ACC112 (cell line): ENCODE results near the gene ARHGAP9.

Experiments
- H2AFZ ChIP-seq: fragments of 200-600 bp; sonication (generic); one replicate; pipeline ENCODE4 v1.6.0; 2017; ENCODE audit warnings: antibody characterized with exemption, low read length; ENCODE audit not compliant: unreplicated experiment
- H3K27ac ChIP-seq: fragments of 200-600 bp; sonication (generic); 2 replicates; pipeline ENCODE4 v1.5.1; 2014; ENCODE audit warnings: low read depth, mild to moderate bottlenecking, antibody characterized with exemption, low read length, moderate library complexity
- H3K27me3 ChIP-seq: fragments of 200-600 bp; sonication (generic); 2 replicates; pipeline ENCODE4 v1.6.1; 2014; ENCODE audit warnings: mild to moderate bottlenecking, antibody characterized with exemption, low read length, moderate library complexity, mixed read lengths; ENCODE audit not compliant: insufficient read depth
- H3K36me3 ChIP-seq: fragments of 200-600 bp; sonication (generic); 2 replicates; pipeline ENCODE4 v1.6.1; 2016; ENCODE audit warnings: mild to moderate bottlenecking, antibody characterized with exemption, low read length, moderate library complexity, mixed read lengths; ENCODE audit not compliant: insufficient read depth
- H3K4me1 ChIP-seq: fragments of 200-600 bp; sonication (generic); one replicate; pipeline ENCODE4 v1.6.1; 2016; ENCODE audit warnings: low read length, mixed read lengths; ENCODE audit not compliant: insufficient read depth, unreplicated experiment, control insufficient read depth
- H3K4me3 ChIP-seq: fragments of 200-600 bp; sonication (generic); 2 replicates; pipeline ENCODE4 v1.5.1; 2014; ENCODE audit warnings: mild to moderate bottlenecking, low read depth, low read length
- H3K79me2 ChIP-seq: fragments of 200-600 bp; sonication (generic); one replicate; pipeline ENCODE4 v1.6.0; 2016; ENCODE audit warnings: low read length; ENCODE audit not compliant: control insufficient read depth, unreplicated experiment, insufficient read depth

The ARHGAP9 gene

GRCh38 chr12:57471661-57472060, 8.0 kb downstream of the ARHGAP9 start:
- peaks cover 91% of the 10 kb centered on the region for H3K27me3 ChIP-seq
- H3K4me1 ChIP-seq, result peaks cover 9% of the 10 kb centered on the region

GRCh38 chr12:57470970-57471656, 8.6 kb downstream of the ARHGAP9 start:
- Histone ChIP-seq H3K4me1 (peaks cover 7% of the 10 kb centered on the region), H3K79me2 (no peaks in the 10 kb centered on the region), H3K27me3 (peaks cover 86% of the 10 kb centered on the region), H2AFZ (no peak overlapping the region), H3K36me3 (no peaks in the 10 kb centered on the region), H3K4me3 (no peak overlapping the region), H3K27ac (no peak overlapping the region)

More at GRCh38 chr12:57471661-57472060, 8.0 kb downstream of the ARHGAP9 start:
- Histone ChIP-seq H2AFZ (no peak overlapping the region), H3K4me3 (no peak overlapping the region), H3K27ac (no peak overlapping the region), H3K36me3 (no peaks in the 10 kb centered on the region), H3K79me2 (no peaks in the 10 kb centered on the region)

- Histone ChIP-seq H3K79me2 (no peaks in the 10 kb centered on the region), H3K27me3 (peaks cover 82% of the 10 kb centered on the region), H3K36me3 (no peaks in the 10 kb centered on the region)
These were observed 9.2 kb downstream of the ARHGAP9 start for GRCh38 chr12:57470286-57470969.

GRCh38 chr12:57469296-57470164, 10.1 kb downstream of the ARHGAP9 start:
- H3K36me3 ChIP-seq, result no peaks in the 10 kb centered on the region
- H3K4me3 ChIP-seq, result no peak overlapping the region
- H3K79me2 ChIP-seq, result no peaks in the 10 kb centered on the region
- no peak overlapping the region for H2AFZ ChIP-seq
- no peak overlapping the region for H3K27ac ChIP-seq
- peaks cover 82% of the 10 kb centered on the region for H3K27me3 ChIP-seq
- H3K4me1 ChIP-seq, result no peaks in the 10 kb centered on the region

More at GRCh38 chr12:57470286-57470969, 9.2 kb downstream of the ARHGAP9 start:
- Histone ChIP-seq H3K4me3 (no peak overlapping the region), H2AFZ (no peak overlapping the region), H3K4me1 (no peaks in the 10 kb centered on the region), H3K27ac (no peak overlapping the region)

GRCh38 chr12:57467915-57468314, 11.8 kb downstream of the ARHGAP9 start:
- no peak overlapping the region for H3K4me3 ChIP-seq
- H3K4me1 ChIP-seq, result no peaks in the 10 kb centered on the region
- H3K79me2 ChIP-seq, result no peaks in the 10 kb centered on the region
- no peaks in the 10 kb centered on the region for H3K36me3 ChIP-seq
- H3K27ac ChIP-seq, result no peak overlapping the region
- H2AFZ ChIP-seq, result no peak overlapping the region
- peaks cover 67% of the 10 kb centered on the region for H3K27me3 ChIP-seq

GRCh38 chr12:57467212-57467874, 12.3 kb downstream of the ARHGAP9 start:
- H3K27me3 ChIP-seq, result peaks cover 62% of the 10 kb centered on the region
- H3K4me1 ChIP-seq, result no peaks in the 10 kb centered on the region
- no peaks in the 10 kb centered on the region for H3K36me3 ChIP-seq

GRCh38 chr12:57465747-57466505, 13.7 kb downstream of the ARHGAP9 start:
- no peaks in the 10 kb centered on the region for H3K79me2 ChIP-seq
- no peak overlapping the region for H2AFZ ChIP-seq
- H3K4me3 ChIP-seq, result no peak overlapping the region
- H3K36me3 ChIP-seq, result no peaks in the 10 kb centered on the region
- H3K27ac ChIP-seq, result no peak overlapping the region
- peaks cover 55% of the 10 kb centered on the region for H3K27me3 ChIP-seq
- H3K4me1 ChIP-seq, result peaks cover 3% of the 10 kb centered on the region

More at GRCh38 chr12:57467212-57467874, 12.3 kb downstream of the ARHGAP9 start:
- H2AFZ ChIP-seq, result no peak overlapping the region
- no peak overlapping the region for H3K4me3 ChIP-seq
- H3K79me2 ChIP-seq, result no peaks in the 10 kb centered on the region
- H3K27ac ChIP-seq, result no peak overlapping the region

- Histone ChIP-seq H3K36me3 (no peaks in the 10 kb centered on the region), H3K4me1 (peaks cover 11% of the 10 kb centered on the region), H2AFZ (no peak overlapping the region), H3K27me3 (peaks cover 50% of the 10 kb centered on the region), H3K4me3 (no peak overlapping the region), H3K27ac (no peak overlapping the region), H3K79me2 (no peaks in the 10 kb centered on the region)
These were observed 14.5 kb downstream of the ARHGAP9 start for GRCh38 chr12:57465030-57465746.

- H3K27me3 ChIP-seq, result peaks cover 44% of the 10 kb centered on the region
- peaks cover 11% of the 10 kb centered on the region for H3K4me1 ChIP-seq
- no peak overlapping the region for H2AFZ ChIP-seq
- H3K27ac ChIP-seq, result no peak overlapping the region
- no peak overlapping the region for H3K4me3 ChIP-seq
- H3K79me2 ChIP-seq, result no peaks in the 10 kb centered on the region
- no peaks in the 10 kb centered on the region for H3K36me3 ChIP-seq
These were observed 15.1 kb downstream of the ARHGAP9 start for GRCh38 chr12:57464569-57464968.
